NCI-H1092 treated with DMSO at 0.1 percent for 48 hours (cell line): ENCODE data around the gene ATE1.
"Not testable (repeated sequence)": the region's sequence is repeated elsewhere in the genome, so short reads cannot be mapped to it uniquely, and the experiment has no call there.

Experiments
- DNase-seq: peaks from one replicate; lab custom pipeline; 2025; lab: John Stamatoyannopoulos, UW

Gene ATE1

GRCh38 chr10:121788115-121788514, 139.7 kb downstream of the ATE1 start:
- no peak for DNase-seq

- DNase-seq: no peak
Observed at GRCh38 chr10:121787169-121787568, 140.7 kb downstream of the ATE1 start.

- DNase-seq: no peak
Observed at GRCh38 chr10:121783782-121784372, 144.0 kb downstream of the ATE1 start.

DNA sequence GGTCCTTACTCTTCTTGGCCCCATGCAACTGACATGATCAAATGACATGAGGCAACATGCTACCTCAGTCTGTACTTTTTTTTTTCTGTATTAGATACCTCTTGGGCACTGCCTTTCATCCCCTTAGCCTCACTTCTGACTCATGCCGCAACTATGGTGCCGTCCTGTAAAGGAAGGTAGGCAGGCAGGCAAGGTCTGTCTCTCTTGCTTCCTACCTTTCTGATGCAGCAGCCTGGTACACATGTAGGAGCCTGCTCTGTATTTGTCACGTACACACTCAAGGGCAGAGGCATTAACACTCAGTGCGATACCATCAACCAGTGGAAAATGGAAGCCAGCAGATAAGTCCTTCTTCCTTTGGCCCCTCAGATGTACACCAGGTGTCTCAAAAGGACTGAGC, 146.7 kb downstream of the ATE1 start:
- no peak for DNase-seq

- no peak for DNase-seq
Observed at GRCh38 chr10:121774813-121775212, 153.0 kb downstream of the ATE1 start.

DNA sequence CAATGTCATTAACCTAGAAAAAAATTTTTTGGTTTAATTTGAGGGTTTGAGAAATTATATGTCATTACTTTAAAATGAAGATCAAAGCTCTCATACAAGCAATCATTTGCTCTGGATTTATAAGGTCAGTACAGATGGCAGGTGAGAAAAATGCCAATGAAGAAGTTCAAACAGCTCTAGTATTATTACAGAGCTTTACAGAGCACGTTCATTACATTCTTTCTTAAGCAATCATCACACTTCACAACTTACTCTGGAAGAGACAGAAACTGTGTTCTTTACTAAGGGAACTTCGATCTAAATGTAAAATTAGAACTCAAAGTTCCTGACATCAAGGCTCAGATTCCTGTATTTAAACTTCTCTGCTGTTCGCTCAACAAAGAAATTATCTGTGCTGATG, 153.4 kb downstream of the ATE1 start:
- DNase-seq: no peak

- no peak for DNase-seq
Observed at GRCh38 chr10:121772884-121773283, 154.9 kb downstream of the ATE1 start.

DNA sequence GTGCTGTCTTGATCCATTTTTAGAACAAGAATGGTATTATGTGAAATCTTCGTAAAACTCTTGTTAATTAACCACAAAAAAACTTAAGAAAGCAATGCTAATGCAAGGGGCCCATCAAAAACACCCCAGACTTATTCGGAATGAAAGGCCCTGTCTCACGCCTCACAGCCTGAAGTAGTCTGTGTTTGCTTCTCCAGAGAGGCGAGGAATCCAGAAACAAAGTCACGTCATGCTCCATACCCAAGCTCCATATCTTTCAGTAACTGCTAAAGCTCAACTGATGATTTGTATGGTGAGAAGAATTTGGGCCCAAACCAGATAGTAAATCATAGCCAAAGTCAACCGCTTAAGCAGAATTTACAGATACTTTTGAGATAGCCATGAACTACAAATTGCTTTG, 155.4 kb downstream of the ATE1 start:
- DNase-seq: no peak

DNA sequence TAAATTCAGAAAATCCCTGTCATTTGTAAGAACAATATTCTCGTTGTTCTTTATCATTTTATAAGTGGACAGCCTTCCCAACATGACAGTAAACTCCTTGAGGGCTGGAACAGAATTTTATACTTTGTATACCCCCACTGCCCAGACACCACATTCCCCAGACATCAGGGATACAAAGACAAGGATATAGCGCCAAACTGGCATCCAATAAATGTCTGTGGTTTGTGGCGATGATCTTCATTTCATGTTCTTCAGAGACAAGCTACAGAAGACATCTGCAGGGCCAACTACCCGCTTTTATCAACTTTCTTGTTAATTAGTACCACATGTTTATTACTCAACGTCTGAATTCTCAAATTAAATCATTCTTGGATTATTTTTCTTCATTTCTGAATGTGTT, 155.9 kb downstream of the ATE1 start:
- no peak for DNase-seq

GRCh38 chr10:121766426-121766825, 161.4 kb downstream of the ATE1 start:
- no peak for DNase-seq

GRCh38 chr10:121765204-121765603, 162.6 kb downstream of the ATE1 start:
- no peak for DNase-seq

DNA sequence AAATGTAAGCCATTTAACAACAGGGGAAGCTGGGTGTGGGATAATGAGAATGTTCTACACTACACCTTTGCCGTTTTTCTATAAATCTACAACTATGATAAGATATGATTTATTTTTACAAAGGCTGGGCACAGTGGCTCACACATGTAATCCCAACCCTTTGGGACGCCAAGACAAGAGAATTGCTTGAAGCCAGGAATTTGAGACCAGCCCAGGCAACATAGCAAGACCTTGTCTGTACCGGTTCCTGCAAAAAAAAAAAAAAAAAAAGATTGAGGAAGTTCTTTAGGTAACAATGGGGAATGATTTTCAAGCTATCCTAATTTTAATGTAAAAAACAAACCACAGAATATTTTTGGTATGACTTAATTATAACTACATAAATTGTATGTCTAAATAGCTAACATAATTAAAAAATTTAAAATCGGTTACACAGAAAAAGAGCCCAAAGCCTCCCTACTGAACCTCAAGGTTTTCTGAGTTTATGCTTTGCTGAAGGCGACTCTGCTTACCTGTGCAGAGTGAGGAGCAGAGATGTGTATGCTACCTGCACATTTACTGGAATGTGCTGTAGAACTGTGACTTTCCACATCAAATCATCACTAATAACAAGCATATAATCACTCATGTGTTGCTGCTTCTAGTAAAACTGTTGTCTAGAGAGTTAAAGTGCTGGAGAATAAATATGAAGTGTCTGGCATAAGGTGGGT, 163.4 kb downstream of the ATE1 start:
- DNase-seq: no peak

DNA sequence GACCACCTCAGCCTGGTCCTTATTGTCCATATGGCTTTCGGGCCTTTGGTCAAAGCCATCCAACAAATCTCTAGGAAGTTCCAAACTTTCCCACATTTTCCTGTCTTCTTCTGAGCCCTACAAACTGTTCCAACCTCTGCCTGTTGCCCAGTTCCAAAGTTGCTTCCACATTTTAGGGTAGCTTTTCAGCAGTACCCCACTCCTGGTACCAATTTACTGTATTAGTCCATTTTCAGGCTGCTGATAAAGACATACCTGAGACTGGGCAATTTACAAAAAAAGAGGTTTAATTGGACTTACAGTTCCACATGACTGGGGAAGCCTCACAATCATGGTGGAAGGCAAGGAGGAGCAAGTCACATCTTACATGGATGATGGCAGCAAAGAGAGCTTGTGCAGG, 170.6 kb downstream of the ATE1 start:
- not testable (repeated sequence) for DNase-seq

GRCh38 chr10:121755496-121755895, 172.3 kb downstream of the ATE1 start:
- DNase-seq: not testable (repeated sequence)

- DNase-seq: no peak
Observed at GRCh38 chr10:121754666-121755065, 173.2 kb downstream of the ATE1 start.

DNA sequence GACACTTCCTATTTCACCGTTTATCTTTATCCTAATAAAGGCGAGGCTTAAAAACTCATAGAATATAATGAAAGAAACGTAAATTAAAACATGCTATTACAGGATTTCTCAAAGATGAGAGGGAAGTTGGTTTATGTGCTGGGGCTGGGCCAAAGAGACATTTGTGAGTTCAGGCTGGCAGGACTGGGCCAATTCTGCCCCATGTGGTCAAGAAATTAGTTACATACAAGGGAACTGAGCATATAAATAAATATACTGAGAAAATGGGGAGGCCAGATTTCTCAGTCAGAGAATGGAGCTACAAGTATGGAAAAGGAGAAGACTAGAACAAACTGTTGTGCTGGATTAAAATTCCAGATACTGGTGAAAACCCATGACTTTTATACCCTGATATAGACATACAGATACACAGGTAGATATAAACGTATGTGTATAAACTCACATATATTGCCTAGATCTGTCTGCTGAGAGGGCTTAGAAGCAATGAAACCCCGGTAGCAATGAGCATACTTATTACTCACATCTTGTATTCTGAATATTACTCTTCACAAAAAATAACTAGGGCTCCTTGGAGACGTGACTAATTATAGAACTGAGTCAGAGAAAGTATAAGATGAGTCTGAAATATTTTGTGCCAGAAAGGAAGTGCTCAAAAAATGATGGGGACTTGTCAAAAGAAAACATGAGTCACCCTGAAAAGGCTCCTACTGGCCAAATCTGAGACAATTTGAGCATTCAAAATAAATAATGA, 173.9 kb downstream of the ATE1 start:
- no peak for DNase-seq

DNA sequence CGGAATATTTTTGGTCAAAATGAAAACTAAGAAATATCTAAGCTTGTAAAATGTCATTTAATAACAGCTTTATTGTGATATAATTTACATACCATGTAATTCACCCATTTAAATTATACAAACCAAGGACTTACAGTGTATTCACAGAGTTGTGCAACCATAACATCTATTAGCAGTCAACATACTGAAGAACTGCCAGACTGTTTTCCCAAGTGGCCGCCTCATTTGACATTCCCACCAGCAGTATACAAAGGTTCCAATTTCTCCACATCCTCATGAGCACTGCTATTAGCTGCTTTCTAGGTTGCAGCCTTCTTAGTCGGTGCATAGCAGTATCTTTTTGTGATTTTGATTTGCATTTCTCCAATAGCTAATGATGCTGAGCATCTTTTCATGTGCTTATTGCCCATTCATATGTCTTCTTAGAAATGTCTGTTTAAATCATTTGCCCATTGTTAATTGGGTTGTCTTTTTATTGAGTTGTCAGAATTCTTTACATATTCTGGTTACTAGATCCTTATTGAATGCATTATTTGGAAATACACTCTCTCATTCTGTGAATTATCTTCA, 176.6 kb downstream of the ATE1 start:
- DNase-seq: no peak

GRCh38 chr10:121747163-121747775, 180.6 kb downstream of the ATE1 start:
- DNase-seq: no peak

DNA sequence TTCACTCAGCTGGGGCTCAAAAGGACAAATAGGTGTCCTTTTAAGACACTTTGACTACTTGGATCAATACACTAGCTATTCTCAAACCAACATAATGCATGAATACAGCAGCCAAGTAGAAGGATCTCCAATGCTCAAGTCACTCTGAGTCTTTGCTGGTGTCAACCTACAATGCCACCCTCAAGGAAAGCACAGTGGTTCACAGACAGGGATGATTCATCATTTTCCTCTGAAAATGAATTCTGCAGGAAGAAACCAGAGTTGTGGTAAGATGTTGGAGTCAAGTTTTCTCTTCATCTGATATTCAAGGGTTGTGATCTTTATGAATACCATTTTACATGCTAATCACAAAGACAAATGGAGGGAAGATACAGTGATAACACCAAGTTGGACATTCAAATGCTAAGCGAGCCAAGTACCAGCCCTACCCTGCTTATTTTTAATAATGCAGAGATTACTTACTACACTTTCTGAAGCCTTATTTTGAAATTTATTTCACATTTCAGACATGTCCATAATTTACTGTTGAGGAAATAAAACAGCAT, 186.5 kb downstream of the ATE1 start:
- no peak for DNase-seq

GRCh38 chr10:121740069-121740468, 187.8 kb downstream of the ATE1 start:
- no peak for DNase-seq

GRCh38 chr10:121739114-121739513, 188.7 kb downstream of the ATE1 start:
- DNase-seq: no peak
